IMR-90 (cell line): Measurements from ENCODE around the gene PAK5. TPM values are rescaled to one million over a fixed set of nuclear protein-coding genes. Genes with fewer than 3 reads are reported as not detected.

Experiments used
- ATAC-seq: fragments of 200-7000 bp; cut with Tn5 transposase; 2 replicates; pipeline ENCODE4 v1.9.1; 2020; ENCODE audit warnings: low read depth, mild to moderate bottlenecking, moderate library complexity
- BruUV-seq: library from RNA; stranded (reverse); fragments of 400-500 nt; replicated peaks from 2 replicates; lab custom pipeline; 2021; lab: Mats Ljungman, UMichigan
- CTCF ChIA-PET: fragments of 300-600 bp; formaldehyde crosslinking; extraction: SDS; loops from one replicate; lab custom pipeline; 2021; ENCODE audit warnings: antibody characterized with exemption; lab: Yijun Ruan, JAX
- POLR2A ChIA-PET: fragments of 300-600 bp; sonication (Branson Sonifier 250); formaldehyde crosslinking; loops from one replicate; lab custom pipeline; 2022; ENCODE audit warnings: antibody characterized with exemption; ENCODE audit not compliant: unreplicated experiment; lab: Charles Lee
- DNase-seq: peaks from one replicate; pipeline ENCODE4 v3.0.0; 2013
- H2AFZ ChIP-seq: replicated peaks from 2 replicates; pipeline ENCODE3; 2013; ENCODE audit warnings: low read length, mild to moderate bottlenecking; ENCODE audit not compliant: poor library complexity
- H2AK5ac ChIP-seq: 2 replicates; pipeline ENCODE4 v1.6.1; 2013; ENCODE audit warnings: low read depth, low read length, inconsistent platforms
- H2AK9ac ChIP-seq: replicated peaks from 2 replicates; pipeline ENCODE3; 2013; ENCODE audit warnings: mild to moderate bottlenecking, low read depth, low read length, moderate library complexity; ENCODE audit not compliant: poor library complexity
- H2BK120ac ChIP-seq: 2 replicates; pipeline ENCODE4 v1.6.1; 2013; ENCODE audit warnings: low read depth, low read length, inconsistent platforms
- H2BK15ac ChIP-seq: 3 replicates; pipeline ENCODE4 v1.6.1; 2013; ENCODE audit warnings: low read depth, low read length, inconsistent platforms
- H2BK20ac ChIP-seq: 2 replicates; pipeline ENCODE4 v1.6.1; 2013; ENCODE audit warnings: low read depth, mild to moderate bottlenecking, inconsistent platforms, low read length, moderate library complexity
- H2BK5ac ChIP-seq: 2 replicates; pipeline ENCODE4 v1.6.1; 2013; ENCODE audit warnings: mild to moderate bottlenecking, low read depth, low read length, inconsistent platforms; ENCODE audit not compliant: poor library complexity, severe bottlenecking
- H3K14ac ChIP-seq: replicated peaks from 2 replicates; pipeline ENCODE4 v1.6.1; 2013; ENCODE audit warnings: low read depth, low read length, inconsistent platforms
- H3K18ac ChIP-seq: 2 replicates; pipeline ENCODE4 v1.6.1; 2013; ENCODE audit warnings: low read depth, low read length, control low read depth
- H3K23ac ChIP-seq: 2 replicates; pipeline ENCODE4 v1.6.1; 2013; ENCODE audit warnings: low read depth, low read length, inconsistent platforms
- H3K27ac ChIP-seq: 2 replicates; pipeline ENCODE4 v1.5.1; 2013; ENCODE audit warnings: mild to moderate bottlenecking, control low read depth, low read length; ENCODE audit not compliant: insufficient read depth
- H3K27me3 ChIP-seq: 2 replicates; pipeline ENCODE4 v1.6.1; 2013; ENCODE audit warnings: low read length; ENCODE audit not compliant: control insufficient read depth, insufficient read depth
- H3K36me3 ChIP-seq: 2 replicates; pipeline ENCODE4 v1.6.1; 2013; ENCODE audit warnings: low read length, mixed read lengths; ENCODE audit not compliant: control insufficient read depth, insufficient read depth
- H3K4ac ChIP-seq: 2 replicates; pipeline ENCODE4 v1.6.1; 2013; ENCODE audit warnings: low read depth, low read length, inconsistent platforms
- H3K4me1 ChIP-seq: 2 replicates; pipeline ENCODE4 v1.6.1; 2013; ENCODE audit warnings: low read length, mixed read lengths; ENCODE audit not compliant: control insufficient read depth, insufficient read depth
- H3K4me2 ChIP-seq: 2 replicates; pipeline ENCODE4 v1.6.1; 2013; ENCODE audit warnings: low read depth, mild to moderate bottlenecking, control low read depth, low read length, moderate library complexity
- H3K4me3 ChIP-seq: 2 replicates; pipeline ENCODE4 v1.5.1; 2013; ENCODE audit warnings: low read depth, mild to moderate bottlenecking, control low read depth, low read length, moderate library complexity; ENCODE audit not compliant: insufficient read depth
- H3K56ac ChIP-seq: 2 replicates; pipeline ENCODE4 v1.6.1; 2013; ENCODE audit warnings: low read length, inconsistent platforms; ENCODE audit not compliant: insufficient read depth; ENCODE audit errors: extremely low read depth
- H3K79me1 ChIP-seq, 2 experiments: 2 replicates each; pipeline ENCODE4 v1.6.1; 2013; ENCODE audit warnings: low read length in 2 of 2, inconsistent platforms in 1 of 2, low read depth in 1 of 2
- H3K9ac ChIP-seq: 2 replicates; pipeline ENCODE4 v1.6.1; 2013; ENCODE audit warnings: low read depth, low read length, control low read depth
- H3K9me1 ChIP-seq: 2 replicates; pipeline ENCODE4 v1.6.1; 2013; ENCODE audit warnings: low read length, inconsistent platforms; ENCODE audit not compliant: insufficient read depth
- H3K9me3 ChIP-seq: 2 replicates; pipeline ENCODE4 v1.6.1; 2013; ENCODE audit warnings: low read length; ENCODE audit not compliant: control insufficient read depth, insufficient read depth
- H4K20me1 ChIP-seq: 2 replicates; pipeline ENCODE4 v1.6.1; 2013; ENCODE audit warnings: low read length, inconsistent platforms; ENCODE audit not compliant: insufficient read depth
- H4K5ac ChIP-seq: 2 replicates; pipeline ENCODE4 v1.6.1; 2013; ENCODE audit warnings: mild to moderate bottlenecking, low read depth, low read length, control low read depth
- H4K8ac ChIP-seq, 2 experiments: 2 replicates each; pipeline ENCODE4 v1.6.1; 2013; ENCODE audit warnings: low read depth in 2 of 2, low read length in 2 of 2, control low read depth in 1 of 2, inconsistent platforms in 1 of 2
- H4K91ac ChIP-seq: 2 replicates; pipeline ENCODE4 v1.6.1; 2013; ENCODE audit warnings: low read depth, low read length, inconsistent platforms; ENCODE audit not compliant: insufficient read depth
- CHD1 ChIP-seq: IDR thresholded peaks from 2 replicates; pipeline ENCODE4 v1.6.1; 2012; ENCODE audit warnings: low read depth, low read length, improper control_type of control experiment
- MAZ ChIP-seq: IDR thresholded peaks from 2 replicates; pipeline ENCODE4 v1.6.1; 2012; ENCODE audit warnings: low read depth, mild to moderate bottlenecking, low read length, improper control_type of control experiment, moderate library complexity, borderline replicate concordance
- RAD21 ChIP-seq: IDR thresholded peaks from 2 replicates; pipeline ENCODE4 v1.6.1; 2012; ENCODE audit warnings: low read length, improper control_type of control experiment
- SMC3 ChIP-seq: fragments of 150-350 bp; IDR thresholded peaks from 2 replicates; pipeline ENCODE4 v1.6.1; 2016; ENCODE audit warnings: low read depth, mild to moderate bottlenecking, antibody characterized with exemption, low read length, moderate library complexity
- WGBS, 2 experiments: methylation state at CpG; one replicate each; pipeline versions ENCODE4 v1.1.5 to v1.1.7; 2013; ENCODE audit warnings: missing lambda C conversion rate in 2 of 2; ENCODE audit not compliant: insufficient read length in 1 of 2; ENCODE audit errors: extremely low coverage in 2 of 2; 5-methylcytosine and 5-hydroxymethylcytosine counted together
- dilution Hi-C: fragments of 300-500 bp; cut with HindIII; formaldehyde crosslinking; loops from one replicate; pipeline ENCODE4 v1.14.3; 2018; ENCODE audit warnings: low sequenced_read_pairs; ENCODE audit not compliant: unreplicated experiment
- in situ Hi-C: fragments of 300-500 bp; cut with MboI; formaldehyde crosslinking; loops from 3 replicates; pipeline ENCODE4 v1.14.3; 2019; ENCODE audit warnings: low sequenced_read_pairs, inconsistent platforms, mixed read lengths
- intact Hi-C: fragments of 100-400 bp; cut with micrococcal nuclease; formaldehyde crosslinking; loops from 2 replicates; pipeline ENCODE4 v1.10.0; 2022
- polyA plus RNA-seq, 3 experiments: library from polyadenylated mRNA; depleted of rRNA; stranded (reverse); fragments of >200 nt; gene quantifications; 2 replicates each; pipeline ENCODE4 v1.2.3, GENCODE V29; 2012; ENCODE audit warnings: low replicate concordance in 1 of 3
- total RNA-seq: library from RNA; depleted of rRNA; stranded (reverse); fragments of >200 nt; gene quantifications from 2 replicates; pipeline ENCODE4 v1.2.3, GENCODE V29; 2012
- TF ChIP-seq, protein P1 (sequence below): conservative IDR thresholded peaks from 2 replicates; pipeline ENCODE4 v1.5.1; 2012; ENCODE audit warnings: mild to moderate bottlenecking, low read depth, low read length, improper control_type of control experiment

Gene PAK5
- total and polyA plus RNA-seq, 2 of the 4 experiments (the other 2 are of a cell fraction) = not detected

DNA sequence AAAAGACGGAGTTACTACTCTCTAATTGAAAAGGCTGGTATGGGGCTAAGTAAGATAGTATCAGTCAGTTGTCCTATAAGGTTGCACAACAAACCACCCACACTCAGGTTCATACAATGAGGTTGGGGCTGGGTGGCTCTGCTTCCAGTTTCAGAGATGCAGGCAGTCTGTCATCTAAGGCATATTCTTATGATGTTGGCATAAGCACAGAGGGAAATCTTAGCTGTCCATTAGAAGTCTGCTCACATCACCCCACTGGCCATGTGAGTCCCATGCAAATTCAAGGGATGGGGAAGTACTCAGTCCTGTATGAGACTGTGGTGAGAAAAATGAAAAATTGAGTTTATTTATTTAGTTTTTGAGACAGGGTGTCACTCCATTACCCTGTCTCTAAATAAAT lies 205.9 kb downstream of the PAK5 start:
- Histone ChIP-seq H3K4me1 (no peaks in the 10 kb centered on the region), H4K5ac (no peak overlapping the region), H3K27ac (no peak overlapping the region), H2BK5ac (no peak overlapping the region), H3K4ac (no peak overlapping the region), H2AK5ac (no peak overlapping the region), H3K79me1 (no peaks in the 10 kb centered on the region), H3K4me3 (no peak overlapping the region), H4K20me1 (no peaks in the 10 kb centered on the region), H4K8ac (no peak overlapping the region), H3K36me3 (no peaks in the 10 kb centered on the region), H3K56ac (no peak overlapping the region), H3K14ac (no peak overlapping the region), H3K27me3 (peaks cover 2% of the 10 kb centered on the region; the same call in 1 of the 2 replicates), H2AK9ac (no peak overlapping the region), H3K4me2 (no peak overlapping the region), H3K23ac (no peak overlapping the region), H3K9me1 (no peaks in the 10 kb centered on the region), H3K18ac (no peak overlapping the region), H3K9ac (no peak overlapping the region), H2BK20ac (no peak overlapping the region), H2AFZ (no peak overlapping the region), H3K9me3 (no peaks in the 10 kb centered on the region), H4K91ac (no peak overlapping the region), H2BK15ac (no peak overlapping the region), H2BK120ac (no peak overlapping the region)
- BruUV-seq = no TSS peak
- dilution Hi-C loops (no loop called here), intact Hi-C loops (no loop called here), in situ Hi-C loops (no loop called here)
- ATAC-seq (no peak), DNase-seq (no peak)
- POLR2A ChIA-PET = no interaction called here
- TF ChIP-seq, protein P1, sequence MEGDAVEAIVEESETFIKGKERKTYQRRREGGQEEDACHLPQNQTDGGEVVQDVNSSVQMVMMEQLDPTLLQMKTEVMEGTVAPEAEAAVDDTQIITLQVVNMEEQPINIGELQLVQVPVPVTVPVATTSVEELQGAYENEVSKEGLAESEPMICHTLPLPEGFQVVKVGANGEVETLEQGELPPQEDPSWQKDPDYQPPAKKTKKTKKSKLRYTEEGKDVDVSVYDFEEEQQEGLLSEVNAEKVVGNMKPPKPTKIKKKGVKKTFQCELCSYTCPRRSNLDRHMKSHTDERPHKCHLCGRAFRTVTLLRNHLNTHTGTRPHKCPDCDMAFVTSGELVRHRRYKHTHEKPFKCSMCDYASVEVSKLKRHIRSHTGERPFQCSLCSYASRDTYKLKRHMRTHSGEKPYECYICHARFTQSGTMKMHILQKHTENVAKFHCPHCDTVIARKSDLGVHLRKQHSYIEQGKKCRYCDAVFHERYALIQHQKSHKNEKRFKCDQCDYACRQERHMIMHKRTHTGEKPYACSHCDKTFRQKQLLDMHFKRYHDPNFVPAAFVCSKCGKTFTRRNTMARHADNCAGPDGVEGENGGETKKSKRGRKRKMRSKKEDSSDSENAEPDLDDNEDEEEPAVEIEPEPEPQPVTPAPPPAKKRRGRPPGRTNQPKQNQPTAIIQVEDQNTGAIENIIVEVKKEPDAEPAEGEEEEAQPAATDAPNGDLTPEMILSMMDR = no peak
- no peak for TF ChIP-seq SMC3
- no peak for TF ChIP-seq MAZ
- TF ChIP-seq RAD21 = no peak
- TF ChIP-seq CHD1 = no peak
- WGBS, 2 experiments = no CpG with 5 or more reads among the region's 1 CpG
- CTCF ChIA-PET = no interaction called here
